ENCODE measurements around the gene SRMS. TPM values are rescaled to one million over a fixed set of nuclear protein-coding genes. Genes with fewer than 3 reads are reported as not detected.

Gene SRMS
- total RNA-seq, 1 experiment from 2014 or later = 0.79 TPM

DNA sequence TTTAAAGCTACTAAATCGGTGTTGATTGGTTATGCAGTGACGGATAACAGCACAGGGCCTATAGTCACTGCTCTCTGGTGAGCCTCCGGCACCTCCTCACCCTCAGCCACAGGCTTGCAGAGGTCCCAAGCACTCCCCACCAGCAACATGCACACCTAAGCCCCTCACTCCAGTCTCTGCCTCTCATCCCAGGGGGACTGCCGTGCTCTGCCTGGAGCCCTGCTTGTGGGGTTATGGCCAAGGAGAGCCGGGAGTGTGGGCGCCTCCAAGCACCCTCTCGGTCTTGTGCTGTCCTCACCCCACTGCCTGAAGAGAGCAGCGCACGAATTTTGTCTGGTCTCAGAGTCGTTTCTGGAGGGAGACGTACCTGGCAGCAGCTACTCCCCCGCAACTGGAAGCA lies 41.8 kb downstream of the SRMS start:
- Histone ChIP-seq H2BK15ac (ENCODE audit: low read depth, low read length) (no peak overlapping the region), H2BK5ac (ENCODE audit: insufficient read length, low read length) (no peak overlapping the region), H2BK12ac (ENCODE audit: insufficient read length, low read depth, low read length) (no peak overlapping the region), H4K8ac (replicated peaks; ENCODE audit: insufficient read length, low read depth, low read length) (no peak overlapping the region), H3K18ac (ENCODE audit: insufficient read length, low read depth, low read length) (no peak overlapping the region), H2AK5ac (ENCODE audit: insufficient read length, low read length) (no peak overlapping the region), H3K23me2 (ENCODE audit: insufficient read length, low read depth, low read length, poor library complexity, severe bottlenecking) (no peaks in the 10 kb centered on the region), H3K56ac (ENCODE audit: insufficient read length, low read depth, low read length) (no peak overlapping the region), H4K91ac (ENCODE audit: insufficient read length, low read depth, low read length) (no peak overlapping the region), H3K27me3 (ENCODE audit: insufficient read depth, low read length) (no peaks in the 10 kb centered on the region; the same call in 1 of the 2 replicates), H2AFZ (ENCODE audit: low read length) (no peak overlapping the region), H3K4me2 (ENCODE audit: insufficient read depth, insufficient read length, low read length) (no peak overlapping the region), H3T11ph (ENCODE audit: low read length) (no peak overlapping the region), H3K23ac (ENCODE audit: insufficient read length, low read depth, low read length) (no peak overlapping the region), H3K14ac (ENCODE audit: insufficient read depth, low read length) (no peak overlapping the region), H4K20me1 (ENCODE audit: control insufficient read depth, insufficient read depth, insufficient read length) (peaks cover 2% of the 10 kb centered on the region), H4K5ac (ENCODE audit: insufficient read length, low read depth, low read length) (no peak overlapping the region), H3K79me1 (ENCODE audit: insufficient read depth, low read depth, low read length, poor library complexity, severe bottlenecking) (no peaks in the 10 kb centered on the region), H3K9ac (ENCODE audit: extremely low read depth, insufficient read length, low read length) (no peak overlapping the region), H3K79me2 (ENCODE audit: insufficient read depth, low read length) (no peaks in the 10 kb centered on the region), H2BK20ac (ENCODE audit: low read depth, low read length, poor library complexity, severe bottlenecking) (no peak overlapping the region), H3K9me3 (ENCODE audit: control insufficient read depth, low read depth, low read length) (no peaks in the 10 kb centered on the region), H3K4ac (ENCODE audit: low read depth, low read length) (no peak overlapping the region), H3K4me1 (ENCODE audit: insufficient read depth, low read length) (no peaks in the 10 kb centered on the region), H3K27ac (ENCODE audit: insufficient read length, low read depth, low read length) (no peak overlapping the region), H2BK120ac (ENCODE audit: low read depth, low read length, poor library complexity, severe bottlenecking) (no peak overlapping the region)
- Mint-ChIP-seq H3K36me3 (ENCODE audit: insufficient read depth in 1 of 3, low read depth in 3 of 3) (peaks cover 0 to 24% (median 0%) of the 10 kb centered on the region in 3 experiments; a peak in 3 of 7 replicates), H3K9me3 (peaks cover 11 to 37% of the 10 kb centered on the region in 2 experiments; a peak in 4 of 5 replicates), H3K4me3 (no peak overlapping the region), H3K4me1 (no peaks in the 10 kb centered on the region), H3K27ac (no peak overlapping the region), H3K27me3 (ENCODE audit: low read depth) (peaks cover 62% of the 10 kb centered on the region)
- TF ChIP-seq, protein P1, sequence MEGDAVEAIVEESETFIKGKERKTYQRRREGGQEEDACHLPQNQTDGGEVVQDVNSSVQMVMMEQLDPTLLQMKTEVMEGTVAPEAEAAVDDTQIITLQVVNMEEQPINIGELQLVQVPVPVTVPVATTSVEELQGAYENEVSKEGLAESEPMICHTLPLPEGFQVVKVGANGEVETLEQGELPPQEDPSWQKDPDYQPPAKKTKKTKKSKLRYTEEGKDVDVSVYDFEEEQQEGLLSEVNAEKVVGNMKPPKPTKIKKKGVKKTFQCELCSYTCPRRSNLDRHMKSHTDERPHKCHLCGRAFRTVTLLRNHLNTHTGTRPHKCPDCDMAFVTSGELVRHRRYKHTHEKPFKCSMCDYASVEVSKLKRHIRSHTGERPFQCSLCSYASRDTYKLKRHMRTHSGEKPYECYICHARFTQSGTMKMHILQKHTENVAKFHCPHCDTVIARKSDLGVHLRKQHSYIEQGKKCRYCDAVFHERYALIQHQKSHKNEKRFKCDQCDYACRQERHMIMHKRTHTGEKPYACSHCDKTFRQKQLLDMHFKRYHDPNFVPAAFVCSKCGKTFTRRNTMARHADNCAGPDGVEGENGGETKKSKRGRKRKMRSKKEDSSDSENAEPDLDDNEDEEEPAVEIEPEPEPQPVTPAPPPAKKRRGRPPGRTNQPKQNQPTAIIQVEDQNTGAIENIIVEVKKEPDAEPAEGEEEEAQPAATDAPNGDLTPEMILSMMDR (conservative IDR thresholded peaks at IDR 0.05) = no peak
- no peak for DNase-seq
- WGBS (ENCODE audit: extremely low coverage, insufficient read length, low lambda C conversion rate) = no CpG with 5 or more reads among the region's 12 CpGs

All from H9 (cell line).